NCI-H510A (cell line): Measurements from ENCODE around the gene CITED4.
"Not testable (repeated sequence)": the region's sequence is repeated elsewhere in the genome, so short reads cannot be mapped to it uniquely, and the experiment has no call there.

ENCODE experiments used
- DNase-seq: peaks from one replicate; lab custom pipeline; 2025; lab: John Stamatoyannopoulos, UW

CITED4 gene

GRCh38 chr1:40862008-40862863 lies at the start of gene CITED4:
Gene CITED4, minus strand, starts transcription at chr1:40862363. Its CDS starts 236 bp downstream, at chr1:40862127.
- peak; percentile 96 for DNase-seq

GRCh38 chr1:40911105-40911504 lies 48.9 kb upstream of the CITED4 start:
- no peak for DNase-seq

- no peak for DNase-seq
These were observed 47.1 kb upstream of the CITED4 start for GRCh38 chr1:40909281-40909680.

- DNase-seq: no peak
These were observed 46.2 kb upstream of the CITED4 start for GRCh38 chr1:40908350-40908749.

- DNase-seq: no peak
These were observed 45.7 kb upstream of the CITED4 start for GRCh38 chr1:40907899-40908298.

GRCh38 chr1:40906781-40907400 lies 44.7 kb upstream of the CITED4 start:
- DNase-seq: no peak

GRCh38 chr1:40905061-40905460 lies 42.9 kb upstream of the CITED4 start:
- no peak for DNase-seq

- no peak for DNase-seq
These were observed 40.9 kb upstream of the CITED4 start for GRCh38 chr1:40903106-40903505.

- no peak for DNase-seq
These were observed 40.0 kb upstream of the CITED4 start for GRCh38 chr1:40901886-40902852.

GRCh38 chr1:40899230-40899870 lies 37.2 kb upstream of the CITED4 start:
- no peak for DNase-seq

GRCh38 chr1:40898431-40898901 lies 36.3 kb upstream of the CITED4 start:
- DNase-seq: no peak

- DNase-seq: no peak
These were observed 35.4 kb upstream of the CITED4 start for GRCh38 chr1:40897513-40897912.

- no peak for DNase-seq
These were observed 34.3 kb upstream of the CITED4 start for GRCh38 chr1:40896482-40896881.

GRCh38 chr1:40895601-40896000 lies 33.4 kb upstream of the CITED4 start:
- no peak for DNase-seq

- not testable (repeated sequence) for DNase-seq
These were observed 32.7 kb upstream of the CITED4 start for GRCh38 chr1:40894858-40895257.

- DNase-seq: no peak
These were observed 32.3 kb upstream of the CITED4 start for GRCh38 chr1:40894455-40894854.

- no peak for DNase-seq
These were observed 31.8 kb upstream of the CITED4 start for GRCh38 chr1:40893946-40894345.

GRCh38 chr1:40892354-40892753 lies 30.2 kb upstream of the CITED4 start:
- DNase-seq: no peak

GRCh38 chr1:40890771-40891170 lies 28.6 kb upstream of the CITED4 start:
- DNase-seq: no peak

- no peak for DNase-seq
These were observed 25.5 kb upstream of the CITED4 start for GRCh38 chr1:40887652-40888051.

GRCh38 chr1:40887012-40887378 lies 24.8 kb upstream of the CITED4 start:
- DNase-seq: no peak
